Neuronal stem cell (in vitro differentiated cells): Measurements from ENCODE around the gene SPAG16.
"Not testable (repeated sequence)": the region's sequence is repeated elsewhere in the genome, so short reads cannot be mapped to it uniquely, and the experiment has no call there.

Experiments used
- DNase-seq: peaks from one replicate; pipeline ENCODE4 v3.0.0-alpha.2; 2013; ENCODE audit warnings: low spot score
- H2AFZ ChIP-seq: one replicate; pipeline ENCODE4 v1.6.1; 2013; ENCODE audit warnings: mild to moderate bottlenecking, low read length, inconsistent platforms
- H2AK5ac ChIP-seq: 2 replicates; pipeline ENCODE4 v1.6.1; 2013; ENCODE audit warnings: low read depth, mild to moderate bottlenecking, inconsistent platforms, low read length, moderate library complexity, mixed read lengths
- H2BK120ac ChIP-seq: 2 replicates; pipeline ENCODE4 v1.6.1; 2013; ENCODE audit warnings: low read depth, mild to moderate bottlenecking, inconsistent platforms, low read length, moderate library complexity, mixed read lengths
- H2BK12ac ChIP-seq: one replicate; pipeline ENCODE4 v1.6.1; 2013; ENCODE audit warnings: low read length, inconsistent platforms
- H2BK15ac ChIP-seq: 2 replicates; pipeline ENCODE4 v1.6.1; 2013; ENCODE audit warnings: mild to moderate bottlenecking, low read length, inconsistent platforms, mixed read lengths
- H2BK5ac ChIP-seq: one replicate; pipeline ENCODE4 v1.6.1; 2013; ENCODE audit warnings: inconsistent platforms, mild to moderate bottlenecking, low read length, moderate library complexity
- H3K14ac ChIP-seq: one replicate; pipeline ENCODE4 v1.6.1; 2013; ENCODE audit warnings: low read length, inconsistent platforms
- H3K18ac ChIP-seq: 2 replicates; pipeline ENCODE4 v1.6.1; 2013; ENCODE audit warnings: low read length, inconsistent platforms
- H3K23ac ChIP-seq: 2 replicates; pipeline ENCODE4 v1.6.1; 2013; ENCODE audit warnings: low read depth, mild to moderate bottlenecking, mixed read lengths, low read length, inconsistent platforms; ENCODE audit not compliant: poor library complexity
- H3K27ac ChIP-seq: replicated peaks from 3 replicates; pipeline ENCODE4 v1.5.1; 2013; ENCODE audit warnings: low read length, inconsistent platforms
- H3K27me3 ChIP-seq, 3 experiments: 2 replicates each; pipeline ENCODE4 v1.6.1; 2013; ENCODE audit warnings: low read length in 3 of 3, mild to moderate bottlenecking in 2 of 3, inconsistent platforms in 1 of 3, low read depth in 1 of 3, mixed read lengths in 1 of 3, moderate library complexity in 1 of 3; ENCODE audit not compliant: control insufficient read depth in 3 of 3, insufficient read depth in 3 of 3
- H3K36me3 ChIP-seq, 2 donors: replicated peaks in 1 of 2; 2 replicates each; pipeline ENCODE4 v1.6.1; 2013; ENCODE audit warnings: low read length in 2 of 2; ENCODE audit not compliant: control insufficient read depth in 2 of 2, insufficient read depth in 2 of 2
- H3K4ac ChIP-seq: 2 replicates; pipeline ENCODE4 v1.6.1; 2013; ENCODE audit warnings: inconsistent platforms, mild to moderate bottlenecking, low read length, moderate library complexity
- H3K4me1 ChIP-seq, 2 donors: 1 replicate in 1 of 2; 2 replicates in 1 of 2; pipeline ENCODE4 v1.6.1; 2013; ENCODE audit warnings: low read length in 2 of 2, low read depth in 1 of 2; ENCODE audit not compliant: control insufficient read depth in 2 of 2, insufficient read depth in 1 of 2
- H3K4me2 ChIP-seq: one replicate; pipeline ENCODE4 v1.6.1; 2013; ENCODE audit warnings: mild to moderate bottlenecking, low read length, inconsistent platforms; ENCODE audit not compliant: insufficient read depth, poor library complexity, severe bottlenecking
- H3K4me3 ChIP-seq, 2 donors: 2 replicates each; pipeline ENCODE4 v1.5.1; 2013; ENCODE audit warnings: low read length in 2 of 2, mild to moderate bottlenecking in 2 of 2, inconsistent platforms in 1 of 2, moderate library complexity in 1 of 2
- H3K79me1 ChIP-seq: one replicate; pipeline ENCODE4 v1.6.1; 2013; ENCODE audit warnings: low read depth, mild to moderate bottlenecking, inconsistent platforms, low read length, moderate library complexity
- H3K9ac ChIP-seq: one replicate; pipeline ENCODE4 v1.6.1; 2013; ENCODE audit warnings: mild to moderate bottlenecking, low read depth, low read length, inconsistent platforms; ENCODE audit not compliant: poor library complexity
- H3K9me3 ChIP-seq, 2 donors: replicated peaks in 1 of 2; 2 replicates each; pipeline versions ENCODE3 to v1.6.1; 2013; ENCODE audit warnings: low read length in 2 of 2, mild to moderate bottlenecking in 2 of 2, inconsistent platforms in 1 of 2, low read depth in 1 of 2, mixed read lengths in 1 of 2, moderate library complexity in 1 of 2; ENCODE audit not compliant: control insufficient read depth in 2 of 2, insufficient read depth in 1 of 2
- H4K8ac ChIP-seq: one replicate; pipeline ENCODE4 v1.6.1; 2013; ENCODE audit warnings: low read depth, mild to moderate bottlenecking, inconsistent platforms, low read length, moderate library complexity
- H4K91ac ChIP-seq: one replicate; pipeline ENCODE4 v1.6.1; 2013; ENCODE audit warnings: low read length, low read depth, mild to moderate bottlenecking, inconsistent platforms; ENCODE audit not compliant: poor library complexity
- WGBS, 2 donors: extraction: QIAGEN DNeasy Blood & Tissue Kit; methylation state at CpG; one replicate each; pipeline ENCODE4 v1.1.7; 2013; ENCODE audit warnings: missing lambda C conversion rate in 2 of 2, mixed read lengths in 1 of 2; ENCODE audit not compliant: insufficient read length in 2 of 2, insufficient replicate concordance in 1 of 2; ENCODE audit errors: extremely low coverage in 2 of 2; 5-methylcytosine and 5-hydroxymethylcytosine counted together

The SPAG16 gene

DNA sequence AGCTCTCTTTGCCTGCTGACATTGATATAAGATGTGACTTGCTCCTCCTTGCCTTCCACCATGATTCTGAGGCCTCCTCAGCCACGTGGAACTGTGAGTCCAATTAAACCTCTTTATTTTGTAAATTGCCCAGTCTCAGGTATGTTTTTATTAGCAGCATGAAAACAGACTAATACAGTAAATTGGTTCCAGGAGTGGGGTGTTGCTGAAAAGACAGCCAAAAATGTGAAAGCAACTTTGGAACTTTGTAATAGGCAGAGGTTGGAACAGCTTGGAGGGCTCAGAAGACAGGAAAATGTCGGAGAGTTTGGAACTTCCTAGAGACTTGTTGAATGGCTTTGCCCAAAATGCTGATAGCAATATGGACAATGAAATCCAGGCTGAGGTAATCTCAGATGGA is 7.1 kb upstream of the SPAG16 start:
- H3K36me3 ChIP-seq, H3K18ac ChIP-seq, H3K4me2 ChIP-seq, H3K23ac ChIP-seq, H3K79me1 ChIP-seq, H3K4ac ChIP-seq, H2BK15ac ChIP-seq, DNase-seq, H3K4me3 ChIP-seq, H4K91ac ChIP-seq, H2BK5ac ChIP-seq, H2AK5ac ChIP-seq, H2BK120ac ChIP-seq, H3K9ac ChIP-seq, H3K27me3 ChIP-seq, H2AFZ ChIP-seq, H3K27ac ChIP-seq, H3K14ac ChIP-seq, H3K4me1 ChIP-seq, H4K8ac ChIP-seq, H2BK12ac ChIP-seq: not testable (repeated sequence)
- WGBS, 2 donors = no CpG with 5 or more reads among the region's 2 CpGs
- peaks cover 0 to 16% of the 10 kb centered on the region in 2 donors for H3K9me3 ChIP-seq

DNA sequence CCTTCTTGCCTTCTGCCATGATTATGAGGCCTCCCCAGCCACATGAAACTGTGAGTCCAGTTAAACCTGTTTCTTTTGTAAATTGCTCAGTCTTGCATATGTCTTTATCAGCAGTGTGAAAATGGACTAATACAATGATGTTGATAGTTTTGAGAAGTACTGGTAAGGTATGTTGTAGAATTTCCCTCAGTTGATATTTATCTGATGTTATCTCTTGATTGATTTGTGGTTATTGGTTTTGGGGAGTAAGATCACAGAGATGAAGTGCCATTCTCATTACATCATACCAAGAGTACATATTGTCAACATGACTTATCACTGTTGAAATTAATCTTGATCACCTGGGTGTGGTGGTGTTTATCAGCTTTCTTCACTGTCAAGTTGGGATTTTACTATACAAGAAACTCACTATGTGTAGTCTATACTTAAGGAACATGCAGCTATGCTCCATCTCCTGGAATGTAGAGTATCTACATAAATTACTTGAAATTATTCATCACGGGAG is 5.1 kb upstream of the SPAG16 start:
- H3K27ac ChIP-seq = no peak overlapping the region
- no peak for DNase-seq
- H2BK12ac ChIP-seq = no peak overlapping the region
- no peak overlapping the region for H4K91ac ChIP-seq
- no peak overlapping the region for H2BK15ac ChIP-seq
- no peak overlapping the region for H4K8ac ChIP-seq
- H2BK5ac ChIP-seq = no peak overlapping the region
- H3K9ac ChIP-seq = no peak overlapping the region
- no peak overlapping the region for H3K4ac ChIP-seq
- H2AFZ ChIP-seq = no peak overlapping the region
- H3K79me1 ChIP-seq = no peaks in the 10 kb centered on the region
- no peak overlapping the region for H3K4me2 ChIP-seq
- H3K14ac ChIP-seq = no peak overlapping the region
- no peak overlapping the region for H3K4me3 ChIP-seq
- no peak overlapping the region for H3K23ac ChIP-seq
- no peak overlapping the region for H2BK120ac ChIP-seq
- H2AK5ac ChIP-seq = no peak overlapping the region
- H3K4me1 ChIP-seq = no peaks in the 10 kb centered on the region
- no CpG with 5 or more reads among the region's 1 CpG for WGBS, 2 donors
- H3K36me3 ChIP-seq = no peaks in the 10 kb centered on the region
- no peak overlapping the region for H3K18ac ChIP-seq
- peaks cover 0 to 16% of the 10 kb centered on the region in 2 donors for H3K9me3 ChIP-seq
- no peaks in the 10 kb centered on the region for H3K27me3 ChIP-seq

DNA sequence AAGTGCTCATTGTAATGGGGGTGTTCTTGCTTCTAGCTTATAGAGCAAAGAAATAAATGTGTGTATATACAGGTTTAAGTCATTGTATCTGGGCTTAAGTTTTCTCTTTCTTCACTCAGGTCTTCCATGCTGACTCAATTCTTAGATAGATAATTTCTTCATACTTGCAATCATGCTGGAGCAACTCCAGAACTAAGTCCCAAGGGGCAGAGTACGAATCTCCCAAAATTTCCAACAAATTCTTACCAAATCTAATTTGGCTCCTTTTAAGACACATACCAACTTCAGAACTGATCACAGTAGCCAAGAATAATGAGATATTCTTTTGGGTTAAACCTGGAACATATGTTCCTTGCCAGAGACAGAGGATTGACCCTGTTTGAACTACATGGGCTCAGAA is 4.3 kb upstream of the SPAG16 start:
- no peak overlapping the region for H2AFZ ChIP-seq
- no peak overlapping the region for H2AK5ac ChIP-seq
- H3K14ac ChIP-seq = no peak overlapping the region
- no peak overlapping the region for H4K91ac ChIP-seq
- no peak overlapping the region for H3K4me2 ChIP-seq
- WGBS, 2 donors = no CpG with 5 or more reads among the region's 1 CpG
- no peak overlapping the region for H3K9ac ChIP-seq
- H3K79me1 ChIP-seq = no peaks in the 10 kb centered on the region
- no peak overlapping the region for H2BK5ac ChIP-seq
- no peaks in the 10 kb centered on the region for H3K27me3 ChIP-seq
- no peak overlapping the region for H3K27ac ChIP-seq
- no peak overlapping the region for H3K4ac ChIP-seq
- no peak overlapping the region for H3K4me3 ChIP-seq
- no peak overlapping the region for H3K23ac ChIP-seq
- H3K9me3 ChIP-seq = peaks cover 0 to 16% of the 10 kb centered on the region in 2 donors
- DNase-seq = no peak
- H4K8ac ChIP-seq = no peak overlapping the region
- H2BK12ac ChIP-seq = no peak overlapping the region
- H2BK120ac ChIP-seq = no peak overlapping the region
- H3K4me1 ChIP-seq = no peaks in the 10 kb centered on the region
- H3K36me3 ChIP-seq = no peaks in the 10 kb centered on the region
- no peak overlapping the region for H3K18ac ChIP-seq
- H2BK15ac ChIP-seq = no peak overlapping the region

GRCh38 chr2:213281156-213281555 is 3.1 kb upstream of the SPAG16 start:
- Histone ChIP-seq H3K79me1 (no peaks in the 10 kb centered on the region), H3K23ac (no peak overlapping the region), H4K8ac (no peak overlapping the region), H3K4me3 (no peak overlapping the region), H2BK120ac (no peak overlapping the region), H3K27ac (no peak overlapping the region), H2BK15ac (no peak overlapping the region), H2AK5ac (no peak overlapping the region), H3K9ac (no peak overlapping the region), H3K18ac (no peak overlapping the region), H3K27me3 (no peaks in the 10 kb centered on the region), H3K36me3 (no peaks in the 10 kb centered on the region), H3K4me1 (peaks cover 0 to 2% of the 10 kb centered on the region in 2 donors), H3K4me2 (no peak overlapping the region), H3K14ac (no peak overlapping the region), H2BK12ac (no peak overlapping the region), H4K91ac (no peak overlapping the region), H2AFZ (no peak overlapping the region), H2BK5ac (no peak overlapping the region), H3K9me3 (peaks cover 0 to 16% of the 10 kb centered on the region in 2 donors), H3K4ac (no peak overlapping the region)
- WGBS, 2 donors = no CpG with 5 or more reads among the region's 1 CpG
- no peak for DNase-seq
